SU-DHL-6 (cell line): ENCODE results near the gene SLC39A8.

ENCODE experiments used
- H2AFZ ChIP-seq: fragments of 200-600 bp; sonication (generic); 2 replicates; pipeline ENCODE4 v1.6.1; 2014; ENCODE audit warnings: low read depth, mild to moderate bottlenecking, moderate library complexity, mixed read lengths, antibody characterized with exemption, low read length; ENCODE audit not compliant: severe bottlenecking
- H3F3A ChIP-seq: fragments of 200-600 bp; shearing (Covaris generic); 2 replicates; pipeline ENCODE4 v1.6.0; 2016; ENCODE audit warnings: antibody characterized with exemption, mild to moderate bottlenecking; ENCODE audit not compliant: insufficient read depth
- H3K27ac ChIP-seq: fragments of 200-600 bp; sonication (generic); 2 replicates; pipeline ENCODE4 v1.5.1; 2016; ENCODE audit warnings: low read depth, mild to moderate bottlenecking, low read length, moderate library complexity, mixed read lengths
- H3K27me3 ChIP-seq: fragments of 200-600 bp; sonication (generic), shearing (Covaris generic); 2 replicates; pipeline ENCODE4 v1.6.0; 2014; ENCODE audit warnings: mild to moderate bottlenecking, low read length
- H3K36me3 ChIP-seq: fragments of 200-600 bp; sonication (generic); 2 replicates; pipeline ENCODE4 v1.6.1; 2014; ENCODE audit warnings: mild to moderate bottlenecking, low read length, mixed read lengths
- H3K4me2 ChIP-seq: fragments of 300-600, 200-600 bp; shearing (Covaris generic), sonication (generic); 2 replicates; pipeline ENCODE4 v1.6.0; 2014; ENCODE audit warnings: low read length, low read depth, mild to moderate bottlenecking; ENCODE audit not compliant: poor library complexity, severe bottlenecking
- H3K4me3 ChIP-seq: fragments of 200-600 bp; sonication (generic); 2 replicates; pipeline ENCODE4 v1.5.1; 2014; ENCODE audit warnings: antibody characterized with exemption, low read length, mild to moderate bottlenecking, mixed read lengths; ENCODE audit not compliant: insufficient read depth, poor library complexity, severe bottlenecking
- H3K79me2 ChIP-seq: fragments of 200-600 bp; sonication (generic); 2 replicates; pipeline ENCODE4 v1.6.1; 2014; ENCODE audit warnings: mild to moderate bottlenecking, low read length, moderate library complexity; ENCODE audit not compliant: insufficient read depth
- H3K9ac ChIP-seq: fragments of 200-600 bp; sonication (generic); 2 replicates; pipeline ENCODE4 v1.7.0; 2014; ENCODE audit warnings: mild to moderate bottlenecking, low read length
- H3K9me2 ChIP-seq: fragments of 200-600 bp; sonication (generic); replicated peaks from 2 replicates; pipeline ENCODE4 v1.6.1; 2014; ENCODE audit warnings: low read length; ENCODE audit not compliant: insufficient read depth
- H3K9me3 ChIP-seq: fragments of 200-600 bp; sonication (generic); 2 replicates; pipeline ENCODE4 v1.6.1; 2014; ENCODE audit warnings: low read length, mixed read lengths; ENCODE audit not compliant: insufficient read depth
- H4K20me1 ChIP-seq: fragments of 200-600 bp; sonication (generic); 2 replicates; pipeline ENCODE4 v1.6.1; 2014; ENCODE audit warnings: low read depth, mild to moderate bottlenecking, antibody characterized with exemption, low read length, moderate library complexity, mixed read lengths
- EZH2phosphoT487 ChIP-seq: fragments of 200-600 bp; sonication (generic), shearing (Covaris generic); conservative IDR thresholded peaks from 2 replicates; pipeline ENCODE4 v1.6.1; 2018; ENCODE audit warnings: mild to moderate bottlenecking, antibody characterized with exemption, low read length, moderate library complexity, mixed read lengths
- TF ChIP-seq, protein P1 (sequence below): fragments of 200-600 bp; sonication (generic); IDR thresholded peaks from one replicate; pipeline ENCODE4 v1.5.1; 2017; ENCODE audit warnings: antibody characterized with exemption, mild to moderate bottlenecking, low read length, moderate library complexity; ENCODE audit not compliant: insufficient read depth, poor library complexity, severe bottlenecking

SLC39A8 gene

DNA sequence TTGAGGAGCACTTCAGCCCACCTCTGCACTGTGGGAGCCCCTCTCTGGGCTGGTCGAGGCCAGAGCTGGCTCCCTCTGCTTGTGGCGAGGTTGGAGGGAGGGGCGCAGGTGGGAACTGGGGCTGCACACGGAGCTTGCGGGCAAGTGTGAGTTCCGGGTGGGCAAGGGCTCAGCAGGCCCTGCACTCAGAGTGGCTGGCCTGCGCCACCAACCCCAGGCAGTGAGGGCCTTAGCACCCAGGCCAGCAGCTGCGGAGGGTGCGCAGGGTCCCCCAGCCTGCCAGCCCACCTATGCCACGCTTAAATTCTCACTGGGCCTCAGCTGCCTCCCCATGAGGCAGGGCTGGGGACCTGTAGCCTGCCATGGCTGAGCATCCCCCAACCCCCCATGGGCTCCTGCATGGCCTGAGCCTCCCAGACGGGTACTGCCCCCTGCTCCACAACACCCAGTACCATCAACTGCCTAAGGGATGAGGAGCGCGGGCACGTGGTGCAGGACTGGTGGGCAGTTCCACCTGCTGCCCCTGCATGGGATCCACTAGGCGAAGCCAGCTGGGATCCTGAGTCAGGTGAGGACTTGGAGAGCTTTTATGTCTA, 110.9 kb downstream of the SLC39A8 start:
- no peak for TF ChIP-seq EZH2phosphoT487
- TF ChIP-seq, protein P1, sequence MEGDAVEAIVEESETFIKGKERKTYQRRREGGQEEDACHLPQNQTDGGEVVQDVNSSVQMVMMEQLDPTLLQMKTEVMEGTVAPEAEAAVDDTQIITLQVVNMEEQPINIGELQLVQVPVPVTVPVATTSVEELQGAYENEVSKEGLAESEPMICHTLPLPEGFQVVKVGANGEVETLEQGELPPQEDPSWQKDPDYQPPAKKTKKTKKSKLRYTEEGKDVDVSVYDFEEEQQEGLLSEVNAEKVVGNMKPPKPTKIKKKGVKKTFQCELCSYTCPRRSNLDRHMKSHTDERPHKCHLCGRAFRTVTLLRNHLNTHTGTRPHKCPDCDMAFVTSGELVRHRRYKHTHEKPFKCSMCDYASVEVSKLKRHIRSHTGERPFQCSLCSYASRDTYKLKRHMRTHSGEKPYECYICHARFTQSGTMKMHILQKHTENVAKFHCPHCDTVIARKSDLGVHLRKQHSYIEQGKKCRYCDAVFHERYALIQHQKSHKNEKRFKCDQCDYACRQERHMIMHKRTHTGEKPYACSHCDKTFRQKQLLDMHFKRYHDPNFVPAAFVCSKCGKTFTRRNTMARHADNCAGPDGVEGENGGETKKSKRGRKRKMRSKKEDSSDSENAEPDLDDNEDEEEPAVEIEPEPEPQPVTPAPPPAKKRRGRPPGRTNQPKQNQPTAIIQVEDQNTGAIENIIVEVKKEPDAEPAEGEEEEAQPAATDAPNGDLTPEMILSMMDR, result no peak
- Histone ChIP-seq H3K4me2 (no peak overlapping the region), H3K9me3 (no peaks in the 10 kb centered on the region), H3K79me2 (no peaks in the 10 kb centered on the region), H3F3A (no peaks in the 10 kb centered on the region), H3K36me3 (no peaks in the 10 kb centered on the region), H3K27ac (no peak overlapping the region), H3K9ac (no peak overlapping the region), H3K27me3 (no peaks in the 10 kb centered on the region), H4K20me1 (no peaks in the 10 kb centered on the region), H3K9me2 (no peaks in the 10 kb centered on the region), H2AFZ (no peak overlapping the region), H3K4me3 (no peak overlapping the region)

- H3K79me2 ChIP-seq, result no peaks in the 10 kb centered on the region
- no peak overlapping the region for H3K9ac ChIP-seq
- no peak overlapping the region for H3K4me3 ChIP-seq
- H3K27me3 ChIP-seq, result no peaks in the 10 kb centered on the region
- H3K9me3 ChIP-seq, result no peaks in the 10 kb centered on the region
- no peak overlapping the region for H2AFZ ChIP-seq
- no peaks in the 10 kb centered on the region for H3K9me2 ChIP-seq
- H3K4me2 ChIP-seq, result no peak overlapping the region
- no peaks in the 10 kb centered on the region for H3K36me3 ChIP-seq
- H3F3A ChIP-seq, result no peaks in the 10 kb centered on the region
- no peaks in the 10 kb centered on the region for H4K20me1 ChIP-seq
- no peak overlapping the region for H3K27ac ChIP-seq
- TF ChIP-seq, protein P1, result no peak
- no peak for TF ChIP-seq EZH2phosphoT487
These were observed 115.1 kb downstream of the SLC39A8 start for GRCh38 chr4:102230194-102230593.

- H3K9me2 ChIP-seq, result no peaks in the 10 kb centered on the region
- H3K36me3 ChIP-seq, result no peaks in the 10 kb centered on the region
- H4K20me1 ChIP-seq, result no peaks in the 10 kb centered on the region
- H3F3A ChIP-seq, result no peaks in the 10 kb centered on the region
- H3K9ac ChIP-seq, result no peak overlapping the region
- no peak for TF ChIP-seq EZH2phosphoT487
- H3K4me3 ChIP-seq, result no peak overlapping the region
- no peaks in the 10 kb centered on the region for H3K9me3 ChIP-seq
- no peaks in the 10 kb centered on the region for H3K27me3 ChIP-seq
- H3K4me2 ChIP-seq, result no peak overlapping the region
- no peaks in the 10 kb centered on the region for H3K79me2 ChIP-seq
- no peak overlapping the region for H3K27ac ChIP-seq
- no peak overlapping the region for H2AFZ ChIP-seq
These were observed 117.9 kb downstream of the SLC39A8 start for GRCh38 chr4:102227388-102227787.

- Histone ChIP-seq H2AFZ (no peak overlapping the region), H3K9ac (no peak overlapping the region), H3K4me3 (no peak overlapping the region), H3K9me3 (no peaks in the 10 kb centered on the region), H3K27me3 (no peaks in the 10 kb centered on the region), H3K79me2 (no peaks in the 10 kb centered on the region), H3K36me3 (no peaks in the 10 kb centered on the region), H4K20me1 (no peaks in the 10 kb centered on the region), H3F3A (no peaks in the 10 kb centered on the region), H3K27ac (no peak overlapping the region), H3K4me2 (no peak overlapping the region), H3K9me2 (no peaks in the 10 kb centered on the region)
- TF ChIP-seq, protein P1, result no peak
- no peak for TF ChIP-seq EZH2phosphoT487
These were observed 121.8 kb downstream of the SLC39A8 start for GRCh38 chr4:102223461-102223860.
